Inflammatory macrophage (primary cell): ENCODE measurements around the gene MEGF10.

ENCODE experiments used
- DNase-seq, 2 donors: peaks; one replicate each; pipeline ENCODE4 v3.0.0-alpha.2; 2020 to 2022

Gene MEGF10

DNA sequence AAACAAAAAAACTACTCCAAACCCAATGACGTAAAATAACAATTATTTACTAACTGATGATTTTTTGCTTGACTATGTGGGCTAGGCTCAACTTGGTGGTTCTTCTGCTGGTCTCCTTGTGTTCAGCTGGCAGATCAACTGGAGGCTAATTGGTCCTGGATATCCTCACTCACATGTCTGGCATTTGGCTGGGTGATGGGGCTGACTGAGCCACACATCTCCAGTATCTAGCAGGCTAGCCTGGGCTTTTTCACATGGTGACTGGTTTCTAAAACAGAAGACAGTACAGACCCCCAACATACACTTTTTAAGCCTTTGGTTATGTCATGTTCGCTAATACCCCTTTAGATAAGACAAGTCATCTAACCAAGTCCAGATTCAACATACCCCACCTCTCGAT is 122.1 kb downstream of the MEGF10 start:
- DNase-seq: no peak

DNA sequence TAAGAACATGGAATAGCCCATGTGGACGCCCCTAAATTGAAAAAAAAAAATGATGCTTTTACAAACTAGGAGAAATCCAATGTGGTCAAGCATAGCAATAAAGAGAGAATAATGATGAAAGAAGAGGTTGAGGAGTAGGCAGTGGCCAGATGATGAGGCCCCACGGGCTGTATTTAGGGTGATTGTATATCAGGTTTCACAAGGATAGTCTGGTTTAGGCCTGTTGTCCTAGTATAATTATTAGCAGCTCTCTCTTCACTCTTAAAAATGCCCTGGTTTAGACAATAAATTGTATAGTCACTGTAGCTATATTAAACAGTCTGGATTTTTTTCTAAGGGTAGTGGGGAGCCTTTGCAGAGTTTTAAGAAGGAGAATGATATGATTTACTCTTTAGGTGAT is 124.4 kb downstream of the MEGF10 start:
- no peak for DNase-seq

GRCh38 chr5:127416906-127417305 is 126.3 kb downstream of the MEGF10 start:
- no peak for DNase-seq

DNA sequence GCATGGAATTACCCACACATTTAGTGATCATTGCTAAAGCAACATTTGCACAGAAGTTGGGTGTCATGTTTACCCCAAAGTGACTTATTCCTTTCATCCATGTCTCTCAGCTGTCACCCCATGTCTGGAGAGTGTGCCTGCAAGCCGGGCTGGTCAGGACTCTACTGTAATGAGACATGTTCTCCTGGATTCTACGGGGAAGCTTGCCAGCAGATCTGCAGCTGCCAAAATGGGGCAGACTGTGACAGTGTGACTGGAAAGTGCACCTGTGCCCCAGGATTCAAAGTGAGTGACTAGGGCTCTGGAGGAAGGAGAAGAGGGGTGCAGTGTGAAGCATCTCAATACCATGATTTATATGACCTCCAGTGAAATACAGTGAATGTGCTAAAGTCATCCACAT is 126.9 kb downstream of the MEGF10 start:
- DNase-seq: no peak

DNA sequence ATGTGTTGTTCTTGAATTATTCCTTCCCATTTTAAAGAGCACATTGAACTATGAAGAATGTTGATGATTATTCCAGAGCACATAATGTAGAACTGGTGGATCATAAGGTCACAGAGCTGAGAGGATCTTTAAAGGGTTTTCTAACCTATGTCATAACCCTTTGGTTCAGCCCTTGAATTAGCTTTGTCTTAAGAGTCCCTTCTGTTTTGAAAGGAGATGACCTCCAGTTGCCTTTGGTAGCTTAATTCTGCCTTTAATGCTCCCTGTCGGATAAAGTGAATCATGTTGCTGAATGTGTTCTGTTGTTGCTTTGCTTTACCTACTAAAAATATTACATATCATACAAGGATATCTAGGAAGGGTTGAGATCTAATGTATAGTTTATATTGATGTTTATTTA is 127.8 kb downstream of the MEGF10 start:
- no peak for DNase-seq

DNA sequence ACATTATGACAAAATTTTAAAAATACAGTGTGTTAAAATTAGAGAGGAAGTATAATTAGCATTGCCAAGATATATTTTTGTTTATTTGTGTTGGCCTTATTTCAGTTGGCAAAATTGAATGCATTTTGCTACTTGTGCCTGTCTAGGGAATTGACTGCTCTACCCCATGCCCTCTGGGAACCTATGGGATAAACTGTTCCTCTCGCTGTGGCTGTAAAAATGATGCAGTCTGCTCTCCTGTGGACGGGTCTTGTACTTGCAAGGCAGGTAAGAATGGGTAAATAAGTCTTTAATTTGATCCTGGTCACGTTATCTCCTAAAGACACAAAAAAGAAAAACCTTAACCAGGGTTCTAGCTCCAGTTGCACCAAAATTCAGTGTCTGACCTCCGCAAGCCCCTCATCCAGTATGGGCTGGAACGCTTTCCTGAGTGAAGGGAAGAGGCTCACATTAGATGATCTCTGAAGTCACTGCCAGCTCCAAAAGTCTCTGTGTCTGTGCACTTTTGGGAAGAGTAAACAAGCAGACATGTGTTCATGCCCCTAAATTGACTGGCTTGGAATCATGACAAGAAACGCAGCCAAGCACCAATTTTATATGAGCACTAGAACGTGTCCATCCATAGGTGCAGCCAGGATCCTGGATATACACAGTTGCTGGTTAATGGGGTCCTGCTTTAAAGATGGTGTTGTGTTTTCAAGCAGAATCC is 128.5 kb downstream of the MEGF10 start:
- DNase-seq: no peak

DNA sequence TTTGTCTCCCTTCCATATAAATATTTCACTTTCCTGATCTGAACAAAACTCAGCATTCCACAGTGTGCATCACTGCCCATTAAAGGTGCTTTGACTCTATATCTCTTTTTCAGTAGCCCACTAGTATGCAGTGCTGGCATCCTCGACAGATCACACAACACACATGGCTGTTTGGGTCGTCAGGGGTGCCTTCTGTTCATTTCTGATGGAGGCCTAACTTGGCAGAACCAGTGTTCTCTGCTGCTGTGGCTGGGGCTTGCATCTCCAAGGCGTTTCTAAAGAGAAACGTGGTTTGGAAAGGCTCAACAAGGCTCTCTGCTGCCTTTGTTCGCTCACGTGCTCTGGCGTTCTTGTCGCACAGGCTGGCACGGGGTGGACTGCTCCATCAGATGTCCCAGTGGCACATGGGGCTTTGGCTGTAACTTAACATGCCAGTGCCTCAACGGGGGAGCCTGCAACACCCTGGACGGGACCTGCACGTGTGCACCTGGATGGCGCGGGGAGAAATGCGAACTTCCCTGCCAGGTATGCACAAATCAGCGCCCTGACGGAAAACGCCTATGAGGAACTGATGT is 129.2 kb downstream of the MEGF10 start:
- no peak for DNase-seq

DNA sequence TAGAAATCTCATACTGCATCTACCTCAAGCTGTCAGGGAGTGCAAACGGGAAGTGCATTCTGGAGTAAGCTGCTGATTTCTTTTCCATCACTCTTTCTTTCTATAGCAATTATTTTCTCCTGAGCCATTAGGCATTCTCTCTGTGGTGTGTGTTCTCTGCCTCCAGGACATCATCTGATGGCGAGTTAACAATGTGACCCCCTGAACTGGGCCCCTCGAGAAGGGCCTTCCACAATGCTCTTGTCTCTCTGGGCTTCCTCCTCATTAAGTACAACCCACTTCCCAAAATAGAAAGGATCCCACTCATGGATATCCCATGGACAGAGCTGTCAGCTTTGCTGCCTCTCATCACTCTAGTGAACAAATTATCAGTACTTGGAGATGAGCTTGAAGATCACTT is 130.2 kb downstream of the MEGF10 start:
- no peak for DNase-seq

- DNase-seq: no peak
These were observed 130.9 kb downstream of the MEGF10 start for GRCh38 chr5:127421471-127421870.

DNA sequence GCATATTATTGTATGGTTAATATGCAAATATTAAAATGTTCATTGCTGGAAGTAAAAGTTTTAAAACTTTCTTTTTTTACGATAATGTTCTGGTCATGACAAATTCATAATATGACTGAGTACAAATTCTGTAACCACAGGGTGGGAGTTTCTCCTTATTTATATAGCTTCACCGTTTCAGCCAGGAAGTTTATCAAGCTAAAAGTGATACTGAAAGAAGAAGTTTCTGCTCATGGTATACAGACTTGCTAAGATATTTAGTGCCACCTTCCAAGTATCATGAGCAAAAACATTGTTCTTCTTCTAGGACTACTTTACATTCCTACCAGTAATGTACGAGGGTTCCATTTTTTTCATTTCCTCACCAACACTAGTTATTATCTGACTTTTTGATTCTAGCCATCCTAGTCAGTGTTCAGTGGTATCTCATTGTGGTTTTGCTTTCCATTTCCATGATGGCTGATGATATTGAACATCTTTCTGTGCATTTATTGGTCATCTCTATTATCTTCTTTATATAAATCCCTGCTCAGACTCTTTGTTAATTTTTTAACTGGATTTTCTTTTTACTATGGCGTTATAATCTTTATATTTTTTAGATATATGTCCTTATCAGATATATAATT is 132.7 kb downstream of the MEGF10 start:
- no peak for DNase-seq

DNA sequence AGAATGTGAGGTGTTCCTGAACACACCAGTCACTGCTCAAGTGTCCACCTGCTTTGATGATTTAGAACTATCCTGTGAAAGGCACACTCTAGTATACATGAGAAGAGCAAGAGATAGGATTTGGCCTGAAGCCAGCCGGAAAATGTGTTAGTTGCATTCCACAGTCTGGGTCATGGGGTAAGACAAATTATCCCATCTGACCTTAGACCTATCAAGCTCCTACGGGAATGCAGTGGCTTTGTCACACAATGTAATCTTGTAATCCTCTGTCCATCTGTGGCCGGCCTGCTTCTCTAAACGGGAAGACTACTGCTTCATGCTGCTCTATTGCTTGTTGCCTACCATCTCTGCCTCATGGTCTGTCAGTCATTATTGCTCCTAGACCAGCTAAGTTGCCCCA is 134.4 kb downstream of the MEGF10 start:
- no peak for DNase-seq

- DNase-seq: no peak
These were observed 135.3 kb downstream of the MEGF10 start for GRCh38 chr5:127425868-127426267.

GRCh38 chr5:127426661-127427060 is 136.1 kb downstream of the MEGF10 start:
- no peak for DNase-seq

- DNase-seq: peak; percentile 15 to 34
These were observed 137.7 kb downstream of the MEGF10 start for GRCh38 chr5:127428276-127428675.

- no peak for DNase-seq
These were observed 138.2 kb downstream of the MEGF10 start for GRCh38 chr5:127428748-127429147.

- DNase-seq: no peak
These were observed 139.3 kb downstream of the MEGF10 start for GRCh38 chr5:127429928-127430327.

GRCh38 chr5:127430627-127431026 is 140.0 kb downstream of the MEGF10 start:
- DNase-seq: no peak

DNA sequence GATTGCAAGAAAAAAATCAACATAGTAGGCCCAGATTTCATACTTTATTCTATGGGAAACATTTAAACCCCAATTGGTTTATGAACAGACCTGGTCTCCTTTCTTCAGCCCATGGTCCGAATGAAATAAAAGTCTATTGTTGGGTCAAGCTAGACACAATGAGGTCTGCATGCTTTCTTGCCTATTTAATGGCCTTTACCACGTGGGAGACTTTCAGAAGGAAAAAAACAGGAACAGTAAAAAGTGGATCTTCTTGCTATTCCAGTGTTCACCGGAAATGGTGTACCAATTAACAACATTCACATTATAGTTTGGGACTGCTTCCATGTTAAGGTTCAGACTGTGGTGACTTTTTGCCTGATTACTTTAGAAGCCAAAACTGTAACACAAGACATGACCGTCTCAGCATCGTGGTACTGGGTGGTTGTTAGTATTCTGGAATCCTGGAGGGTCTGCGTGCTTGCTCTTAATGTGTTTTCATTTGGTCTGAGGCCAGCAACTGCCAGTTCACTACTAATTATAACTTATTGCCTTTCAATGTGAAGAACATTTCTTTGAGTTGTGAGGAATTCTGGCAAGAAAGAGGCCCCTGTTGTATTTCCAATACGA is 141.5 kb downstream of the MEGF10 start:
- DNase-seq: no peak

GRCh38 chr5:127433526-127433925 is 142.9 kb downstream of the MEGF10 start:
- no peak for DNase-seq

DNA sequence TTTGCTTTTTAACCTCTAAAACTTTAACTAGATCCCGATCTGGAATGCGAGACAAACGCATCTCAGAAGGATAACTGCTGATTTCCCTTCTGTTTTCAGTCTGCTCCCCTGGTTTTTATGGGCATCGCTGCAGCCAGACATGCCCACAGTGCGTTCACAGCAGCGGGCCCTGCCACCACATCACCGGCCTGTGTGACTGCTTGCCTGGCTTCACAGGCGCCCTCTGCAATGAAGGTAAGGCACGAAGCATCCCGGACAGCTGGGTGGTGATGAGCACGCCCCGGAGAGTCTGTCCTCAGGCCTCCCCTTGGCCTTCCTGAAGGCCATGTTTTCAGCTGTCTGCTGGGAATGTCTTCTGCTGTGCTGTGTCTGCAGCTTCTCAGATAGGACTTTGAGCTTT is 144.0 kb downstream of the MEGF10 start:
- DNase-seq: no peak

DNA sequence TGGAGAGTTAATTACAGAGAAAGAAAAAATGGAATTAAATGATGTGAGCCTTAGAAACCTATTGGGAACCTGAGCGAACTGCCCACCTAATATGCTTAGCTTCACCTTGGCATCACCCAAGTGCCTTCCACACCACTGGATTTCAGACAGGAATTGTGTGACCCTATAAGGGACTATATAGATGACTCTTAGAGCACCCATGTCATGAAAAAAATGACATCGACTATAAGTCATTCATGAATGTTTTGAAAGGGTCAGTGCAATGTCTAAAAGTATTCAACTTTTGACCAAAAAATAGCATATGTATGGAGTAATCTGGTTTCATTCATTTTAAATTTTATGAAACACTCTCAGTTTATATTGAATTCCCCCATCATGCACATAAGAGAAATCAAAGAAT is 145.2 kb downstream of the MEGF10 start:
- no peak for DNase-seq

DNA sequence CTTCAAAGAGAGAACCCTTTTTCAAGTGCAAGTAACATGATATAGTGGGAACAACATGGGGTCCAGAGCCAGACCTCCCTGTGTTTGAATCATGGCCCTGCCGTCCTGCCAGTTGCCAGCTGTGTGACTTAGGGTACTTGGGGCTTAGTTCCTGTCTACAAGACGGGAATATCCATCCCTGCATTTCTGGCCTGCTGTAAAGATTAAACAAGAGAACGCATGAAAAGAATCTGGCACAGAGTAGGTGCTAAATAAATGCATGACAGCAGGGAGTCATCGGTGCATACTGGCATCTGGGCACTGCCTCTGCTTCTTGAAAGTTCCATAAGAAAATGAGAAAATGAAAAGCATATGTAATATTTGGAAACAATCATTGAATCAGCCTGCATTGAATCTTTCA is 149.0 kb downstream of the MEGF10 start:
- DNase-seq: no peak

DNA sequence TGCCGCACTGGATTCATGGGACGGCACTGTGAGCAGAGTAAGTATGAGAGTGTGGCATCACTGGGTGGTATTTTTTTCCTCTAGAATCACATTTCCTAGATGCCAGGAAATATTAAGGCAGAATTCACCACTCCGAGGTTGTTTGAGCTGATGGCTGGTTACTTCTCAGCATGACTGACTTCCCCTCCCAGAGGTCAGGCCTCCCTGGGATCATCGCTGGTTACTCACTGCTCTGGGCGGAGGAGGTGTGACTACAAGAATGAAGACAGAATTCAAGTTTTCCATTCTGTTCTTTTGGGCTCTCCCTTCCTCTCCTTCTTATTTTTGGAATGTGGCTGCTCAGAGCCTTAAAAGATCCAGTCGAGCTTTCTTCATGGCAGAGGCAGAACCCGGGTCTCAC is 150.2 kb downstream of the MEGF10 start:
- no peak for DNase-seq
